ENCODE data around the gene CTNNA3. TPM values are rescaled to one million over a fixed set of nuclear protein-coding genes. Genes with fewer than 3 reads are reported as not detected.

CTNNA3 gene
- total RNA-seq, 2 donors from 2014 or later = under 0.01 to 0.33 TPM

DNA sequence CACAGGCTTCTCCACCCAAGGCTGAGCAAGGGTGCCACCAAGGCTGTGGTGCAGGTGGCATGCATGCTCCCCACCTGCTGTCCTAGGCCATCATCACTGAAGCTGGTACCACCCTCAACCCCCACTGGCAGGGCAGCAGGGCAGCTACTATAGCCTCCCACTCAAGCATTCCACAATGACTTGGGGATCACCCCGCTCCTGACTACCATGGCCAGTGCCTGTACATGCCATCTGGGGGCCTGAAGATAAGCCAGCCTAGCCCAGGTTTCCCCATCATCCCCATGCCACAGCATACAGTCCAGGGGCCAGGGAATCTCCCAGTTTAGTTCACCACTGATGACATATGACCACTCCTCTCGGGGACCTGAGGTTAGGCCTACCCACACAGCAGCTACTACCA, 1281.1 kb downstream of the CTNNA3 start:
- no peaks in the 10 kb centered on the region for H3K36me3 ChIP-seq (replicated peaks in 1 of 2; ENCODE audit: insufficient read depth in 1 of 2, low read depth in 2 of 2)
- H3K27ac ChIP-seq = no peak overlapping the region
- intact Hi-C loops (cut with DNase I) = no loop called here
- H3K9me3 ChIP-seq = no peaks in the 10 kb centered on the region
- 89 to 91% methylated on average over 1 to 2 of the region's 2 CpGs for WGBS, 2 donors
- H3K4me1 ChIP-seq = no peaks in the 10 kb centered on the region
- ATAC-seq = no peak
- TF ChIP-seq CTCF (IDR thresholded peaks at IDR 0.05) (no peak), POLR2A (IDR thresholded peaks at IDR 0.05) (no peak)
- H3K4me3 ChIP-seq = no peak overlapping the region
- H3K27me3 ChIP-seq = no peaks in the 10 kb centered on the region
- DNase-seq = no peak

DNA sequence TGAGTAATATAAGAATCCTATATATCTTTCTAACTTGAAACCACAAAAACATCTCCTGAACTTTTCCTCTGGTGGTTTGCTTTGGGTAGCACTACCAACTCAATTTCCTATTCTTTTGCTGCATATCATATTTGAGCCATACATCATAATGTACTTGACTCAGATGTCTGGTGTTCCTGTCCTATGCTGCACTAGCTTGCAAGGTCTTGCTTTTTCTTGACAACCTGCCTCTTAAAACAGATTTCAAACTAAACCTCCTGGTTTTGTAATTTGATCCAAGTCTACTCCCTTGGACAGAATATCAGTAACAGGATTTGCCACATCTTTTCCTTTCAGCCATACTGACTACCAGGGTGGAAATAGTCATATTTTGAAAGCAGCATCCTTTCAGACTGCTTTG, 1290.4 kb downstream of the CTNNA3 start:
- no peak overlapping the region for H3K4me3 ChIP-seq
- no peak overlapping the region for H3K27ac ChIP-seq
- no peaks in the 10 kb centered on the region for H3K27me3 ChIP-seq
- TF ChIP-seq POLR2A (IDR thresholded peaks at IDR 0.05) (no peak), CTCF (IDR thresholded peaks at IDR 0.05) (no peak)
- H3K9me3 ChIP-seq = no peaks in the 10 kb centered on the region
- H3K4me1 ChIP-seq = no peaks in the 10 kb centered on the region
- ATAC-seq (no peak), DNase-seq (no peak)
- no peaks in the 10 kb centered on the region for H3K36me3 ChIP-seq (replicated peaks in 1 of 2; ENCODE audit: insufficient read depth in 1 of 2, low read depth in 2 of 2)
- intact Hi-C loops (cut with DNase I) = no loop called here

DNA sequence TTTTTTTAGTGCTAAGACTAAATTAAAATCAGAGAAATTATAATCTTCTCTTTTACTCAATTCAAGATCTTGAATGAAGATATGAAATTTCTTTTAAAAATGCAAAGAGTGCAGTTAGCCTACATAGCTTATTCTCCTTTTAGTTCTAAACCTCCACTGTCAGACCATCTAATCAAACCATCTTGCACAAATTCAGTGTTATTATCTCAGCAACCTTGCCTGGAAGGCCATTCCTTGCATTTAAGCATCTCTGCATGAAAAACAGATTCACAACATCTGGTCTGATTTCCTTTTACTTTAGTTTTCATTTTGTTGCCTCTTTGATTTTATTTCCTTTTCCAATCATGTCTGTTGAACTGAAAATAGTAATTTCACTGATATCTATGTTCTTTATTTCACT, 1297.3 kb downstream of the CTNNA3 start:
- Histone ChIP-seq H3K4me1 (no peaks in the 10 kb centered on the region), H3K36me3 (replicated peaks in 1 of 2; ENCODE audit: insufficient read depth in 1 of 2, low read depth in 2 of 2) (no peaks in the 10 kb centered on the region), H3K9me3 (no peaks in the 10 kb centered on the region), H3K27ac (no peak overlapping the region), H3K27me3 (no peaks in the 10 kb centered on the region), H3K4me3 (no peak overlapping the region)
- ATAC-seq (no peak), DNase-seq (no peak)
- TF ChIP-seq CTCF (IDR thresholded peaks at IDR 0.05) = no peak
- TF ChIP-seq POLR2A (IDR thresholded peaks at IDR 0.05) = no peak
- intact Hi-C loops (cut with DNase I) = no loop called here

DNA sequence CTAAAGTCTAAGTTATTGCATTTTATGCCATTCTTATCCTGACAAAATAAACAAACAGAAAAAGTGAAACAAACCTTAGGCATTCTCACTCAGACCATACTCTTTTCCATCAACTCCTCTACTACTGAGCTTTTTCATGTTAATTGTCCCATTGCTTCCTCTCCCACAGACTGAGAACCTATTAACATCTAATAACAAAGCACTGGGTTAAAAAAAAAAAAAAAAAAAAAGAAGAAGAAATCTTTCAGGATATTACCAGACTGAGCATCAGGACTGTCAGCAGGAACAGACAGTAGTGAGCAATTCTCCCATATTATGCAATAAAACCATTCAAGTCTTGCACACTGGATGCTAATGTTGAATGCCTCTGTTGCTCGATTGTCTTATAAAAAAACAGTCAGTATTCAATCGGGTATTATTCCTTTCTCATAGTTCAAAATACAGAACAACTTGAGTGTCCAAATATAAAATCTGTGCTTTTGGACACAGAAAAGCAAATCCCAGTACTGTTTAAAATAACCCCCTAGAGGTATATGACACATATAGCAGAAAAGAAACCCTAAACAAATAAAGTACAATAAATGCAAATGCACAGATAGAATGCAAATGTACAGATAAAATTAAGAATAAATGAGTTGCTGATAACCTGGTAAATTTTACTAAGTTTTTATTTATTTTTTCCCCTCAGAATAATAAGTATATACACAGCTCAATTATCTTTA, 1301.5 kb downstream of the CTNNA3 start:
- no peaks in the 10 kb centered on the region for H3K4me1 ChIP-seq
- no peaks in the 10 kb centered on the region for H3K36me3 ChIP-seq (replicated peaks in 1 of 2; ENCODE audit: insufficient read depth in 1 of 2, low read depth in 2 of 2)
- 69 to 76% methylated on average over 2 of the region's 2 CpGs for WGBS, 2 donors
- no peaks in the 10 kb centered on the region for H3K9me3 ChIP-seq
- ATAC-seq = no peak
- no peak for TF ChIP-seq CTCF (IDR thresholded peaks at IDR 0.05)
- TF ChIP-seq POLR2A (IDR thresholded peaks at IDR 0.05) = no peak
- no peak overlapping the region for H3K27ac ChIP-seq
- H3K27me3 ChIP-seq = no peaks in the 10 kb centered on the region
- DNase-seq = no peak
- intact Hi-C loops (cut with DNase I) = no loop called here
- H3K4me3 ChIP-seq = no peak overlapping the region

- intact Hi-C loops (cut with DNase I) = no loop called here
- Histone ChIP-seq H3K9me3 (no peaks in the 10 kb centered on the region), H3K4me1 (no peaks in the 10 kb centered on the region), H3K27me3 (no peaks in the 10 kb centered on the region), H3K27ac (no peak overlapping the region), H3K4me3 (no peak overlapping the region), H3K36me3 (replicated peaks in 1 of 2; ENCODE audit: insufficient read depth in 1 of 2, low read depth in 2 of 2) (no peaks in the 10 kb centered on the region)
- TF ChIP-seq CTCF (IDR thresholded peaks at IDR 0.05) (no peak), POLR2A (IDR thresholded peaks at IDR 0.05) (no peak)
- ATAC-seq (no peak), DNase-seq (no peak)
- whole genome bisulfite sequencing, 2 donors = 75% methylated on average over 5 of the region's 5 CpGs
These were observed 1305.1 kb downstream of the CTNNA3 start for GRCh38 chr10:66390926-66391325.
